NB4 (cell line): ENCODE results near the gene ACSBG1.

Experiments
- DNase-seq: peaks from one replicate; pipeline ENCODE4 v3.0.0; 2010; ENCODE audit warnings: low read depth
- H3K4me3 ChIP-seq: one replicate; pipeline ENCODE4 v1.5.1; 2011; ENCODE audit warnings: mild to moderate bottlenecking, low read depth, low read length, moderate library complexity
- CTCF ChIP-seq: IDR thresholded peaks from one replicate; pipeline ENCODE4 v1.5.1; 2012; ENCODE audit warnings: low read depth, low read length
- MAX ChIP-seq: IDR thresholded peaks from 2 replicates; pipeline ENCODE4 v1.6.1; 2011; ENCODE audit warnings: low read depth, low read length
- MYC ChIP-seq: IDR thresholded peaks from 2 replicates; pipeline ENCODE4 v1.6.1; 2011; ENCODE audit warnings: low read depth, low read length
- POLR2A ChIP-seq: IDR thresholded peaks from 2 replicates; pipeline ENCODE4 v1.6.1; 2011; ENCODE audit warnings: mild to moderate bottlenecking; ENCODE audit not compliant: insufficient read length; ENCODE audit errors: extremely low read depth

Gene ACSBG1

GRCh38 chr15:78168608-78169007 is 65.8 kb downstream of the ACSBG1 start:
- no peak for DNase-seq
- H3K4me3 ChIP-seq, result no peak overlapping the region
- TF ChIP-seq CTCF, result no peak
- no peak for TF ChIP-seq MAX
- no peak for TF ChIP-seq MYC
- TF ChIP-seq POLR2A, result no peak

DNA sequence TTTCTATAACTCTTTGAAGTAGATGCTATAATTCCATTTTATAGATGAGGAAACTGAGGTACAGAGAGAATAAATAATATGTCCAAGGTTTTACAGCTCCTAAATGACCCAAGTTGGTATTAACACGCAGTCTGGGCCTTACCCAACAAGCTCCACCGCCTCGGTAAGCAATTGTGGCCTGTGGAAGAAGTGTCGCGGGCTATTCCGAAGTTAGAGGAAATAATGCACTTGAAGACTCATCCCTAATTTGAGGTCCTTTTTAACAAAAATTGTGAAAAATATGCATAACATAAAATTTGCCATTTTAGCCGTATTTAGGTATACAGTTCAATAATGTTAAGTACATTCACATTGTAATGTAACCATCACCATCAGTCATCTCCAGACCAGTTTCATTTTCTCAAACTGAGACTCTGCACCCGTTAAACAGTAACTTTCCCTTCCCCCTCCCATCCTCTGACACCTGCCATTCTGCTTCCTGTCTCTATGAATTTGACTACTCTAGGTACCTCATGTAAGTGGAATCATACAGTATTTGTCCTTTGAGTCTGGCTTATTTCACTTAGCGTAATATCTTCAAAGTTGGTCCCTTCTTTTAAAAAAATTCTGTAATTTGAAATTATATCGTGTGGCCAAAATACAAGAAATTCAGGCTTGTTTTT is 67.0 kb downstream of the ACSBG1 start:
- TF ChIP-seq MAX, result no peak
- TF ChIP-seq POLR2A, result no peak
- TF ChIP-seq CTCF, result no peak
- TF ChIP-seq MYC, result no peak
- no peak for DNase-seq
- no peak overlapping the region for H3K4me3 ChIP-seq

DNA sequence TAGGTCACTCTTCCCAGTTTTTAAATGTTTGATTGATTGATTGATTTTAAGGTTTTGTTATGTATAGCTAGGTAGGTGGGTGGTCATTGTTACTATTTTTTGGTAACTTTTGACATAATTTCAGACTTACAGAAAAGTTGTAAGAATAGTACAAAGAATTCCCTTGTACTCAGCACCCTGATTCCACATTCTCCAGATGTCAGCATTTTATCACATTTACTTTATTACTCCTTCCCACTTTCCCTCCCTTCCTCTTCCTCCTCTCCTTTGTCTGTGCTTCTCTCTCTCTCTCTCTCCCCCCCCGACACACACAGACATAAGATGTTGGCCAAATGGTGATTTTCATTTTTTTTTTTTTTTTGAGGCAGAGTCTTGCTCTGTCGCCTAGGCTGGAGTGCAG is 70.4 kb downstream of the ACSBG1 start:
- TF ChIP-seq POLR2A, result no peak
- no peak for TF ChIP-seq MAX
- TF ChIP-seq MYC, result no peak
- no peak for TF ChIP-seq CTCF
- DNase-seq, result no peak

DNA sequence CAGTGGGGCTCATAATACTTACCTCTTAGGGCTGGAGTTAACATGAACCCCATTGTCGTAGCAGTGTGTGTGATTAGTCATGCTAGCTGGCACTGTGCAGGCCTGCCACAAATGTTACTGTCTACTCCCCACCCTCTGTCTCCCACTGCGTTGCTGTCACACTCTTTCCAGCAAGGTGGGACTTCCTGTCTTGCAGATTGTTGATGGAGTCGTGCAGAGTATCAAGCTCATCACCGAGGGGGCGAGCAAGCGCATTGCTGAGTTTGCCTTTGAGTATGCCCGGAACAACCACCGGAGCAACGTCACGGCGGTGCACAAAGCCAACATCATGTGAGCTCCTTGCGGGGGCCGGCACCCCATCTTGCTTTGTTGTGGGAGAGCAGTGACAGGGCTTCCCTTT is 72.3 kb downstream of the ACSBG1 start:
- H3K4me3 ChIP-seq, result no peak overlapping the region
- no peak for DNase-seq
- TF ChIP-seq MYC, result no peak
- TF ChIP-seq POLR2A, result no peak
- no peak for TF ChIP-seq CTCF
- no peak for TF ChIP-seq MAX

More for the DNA sequence above, 70.4 kb downstream of the ACSBG1 start:
- H3K4me3 ChIP-seq, result no peak overlapping the region

GRCh38 chr15:78159395-78159794 is 75.0 kb downstream of the ACSBG1 start:
- TF ChIP-seq POLR2A, result no peak
- no peak for TF ChIP-seq MAX
- TF ChIP-seq CTCF, result no peak
- TF ChIP-seq MYC, result no peak
- no peak overlapping the region for H3K4me3 ChIP-seq
- DNase-seq, result no peak
